GM12873 (cell line): ENCODE results near the gene CHCHD6.

Experiments used
- CTCF ChIP-seq: IDR thresholded peaks from 2 replicates; pipeline ENCODE4 v1.5.1; 2012; ENCODE audit warnings: low read depth, mild to moderate bottlenecking, moderate library complexity, low read length, control low read depth; ENCODE audit not compliant: insufficient read depth; ENCODE audit errors: missing control alignments

Gene CHCHD6

GRCh38 chr3:126752303-126753190 is 48.5 kb downstream of the CHCHD6 start:
- TF ChIP-seq CTCF, result peak; percentile 92

GRCh38 chr3:126753191-126754160 is 49.4 kb downstream of the CHCHD6 start:
- no peak for TF ChIP-seq CTCF

GRCh38 chr3:126755866-126756265 is 51.8 kb downstream of the CHCHD6 start:
- no peak for TF ChIP-seq CTCF

- no peak for TF ChIP-seq CTCF
Observed at GRCh38 chr3:126758026-126758425, 54.0 kb downstream of the CHCHD6 start.

- no peak for TF ChIP-seq CTCF
Observed at GRCh38 chr3:126758882-126759281, 54.8 kb downstream of the CHCHD6 start.

GRCh38 chr3:126760541-126760940 is 56.5 kb downstream of the CHCHD6 start:
- TF ChIP-seq CTCF, result no peak

- TF ChIP-seq CTCF, result no peak
Observed at GRCh38 chr3:126763035-126763434, 59.0 kb downstream of the CHCHD6 start.
